Astrocyte of the spinal cord (primary cell): Measurements from ENCODE around the gene ARHGEF28.

Source experiments
- DNase-seq: peaks from one replicate; pipeline ENCODE4 v3.0.0; 2011; ENCODE audit warnings: low read depth, low spot score
- H3K4me3 ChIP-seq: 2 replicates; pipeline ENCODE4 v1.5.1; 2011; ENCODE audit warnings: low read depth, mild to moderate bottlenecking, low read length, moderate library complexity
- CTCF ChIP-seq: IDR thresholded peaks from 2 replicates; pipeline ENCODE4 v1.5.1; 2012; ENCODE audit warnings: low read depth, mild to moderate bottlenecking, low read length, inconsistent platforms
- in situ Hi-C: cut with HindIII; loops from 2 replicates; pipeline ENCODE4 v1.10.0; 2017; ENCODE audit warnings: low sequenced_read_pairs

Gene ARHGEF28

DNA sequence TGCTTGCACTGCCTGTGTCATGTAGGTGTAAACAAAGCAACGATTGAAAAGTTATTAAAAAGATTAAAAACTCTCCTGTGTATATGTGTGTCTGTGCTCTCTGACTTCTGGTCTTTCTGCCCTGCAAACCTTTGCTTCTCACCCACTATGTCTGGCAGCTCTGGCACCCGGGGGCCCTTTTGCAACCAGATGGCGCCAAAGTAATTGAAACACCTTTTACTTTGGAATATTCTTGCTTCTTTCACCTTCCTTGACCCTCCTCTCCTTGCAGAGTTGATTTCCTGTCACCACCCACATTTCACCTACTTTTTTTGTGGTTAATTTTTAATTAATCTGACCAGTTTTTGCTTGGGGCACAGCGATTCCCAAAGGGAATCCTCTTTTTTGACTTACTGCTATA is 275.5 kb downstream of the ARHGEF28 start:
- in situ Hi-C loops, result no loop called here
- DNase-seq, result no peak
- no peak overlapping the region for H3K4me3 ChIP-seq
- peak; percentile 27 for TF ChIP-seq CTCF

- DNase-seq, result peak; percentile 69
- peak; percentile 56 for TF ChIP-seq CTCF
- H3K4me3 ChIP-seq, result no peak overlapping the region
- in situ Hi-C loops, result no loop called here
Observed at GRCh38 chr5:73902327-73903051, 276.5 kb downstream of the ARHGEF28 start.

DNA sequence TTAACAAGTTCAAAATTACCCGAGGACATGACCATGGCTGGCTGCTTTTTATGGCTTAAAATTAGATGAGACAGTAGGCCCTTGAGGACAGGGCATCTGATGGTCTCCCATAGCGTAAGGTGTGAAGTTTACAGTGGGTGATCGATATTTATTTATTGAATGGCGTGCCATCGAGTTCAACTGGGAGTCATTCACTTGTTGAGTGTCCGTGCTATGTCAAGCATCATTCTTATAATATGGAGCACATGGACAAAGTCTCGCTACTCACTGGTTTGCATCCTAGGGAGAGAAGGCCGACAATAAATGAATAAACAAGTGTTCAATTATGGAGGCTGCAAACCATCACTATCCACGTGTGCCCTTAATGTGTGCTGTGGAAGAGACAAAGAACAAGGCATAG is 277.2 kb downstream of the ARHGEF28 start:
- in situ Hi-C loops, result no loop called here
- no peak for DNase-seq
- TF ChIP-seq CTCF, result no peak
- no peak overlapping the region for H3K4me3 ChIP-seq

GRCh38 chr5:73906277-73906676 is 280.3 kb downstream of the ARHGEF28 start:
- in situ Hi-C loops, result no loop called here
- no peak for TF ChIP-seq CTCF

DNA sequence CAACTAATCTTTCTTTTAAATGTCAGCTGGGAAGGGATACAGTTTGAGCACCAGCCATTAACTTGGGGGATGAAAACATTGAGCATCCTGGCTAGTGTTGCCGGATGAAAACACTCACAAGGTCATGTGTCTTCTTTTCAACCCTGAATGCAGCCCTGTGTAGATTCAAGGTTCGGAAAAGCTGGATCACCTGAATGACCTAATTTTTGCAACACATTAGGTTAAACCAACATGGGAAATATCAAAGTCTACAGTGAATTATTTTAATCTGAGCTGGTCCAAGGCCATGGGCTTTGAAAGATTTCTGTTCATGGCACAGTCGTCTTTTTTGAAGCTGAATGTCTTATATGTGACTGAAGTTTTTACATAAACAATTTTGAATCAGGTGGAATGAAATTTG is 281.2 kb downstream of the ARHGEF28 start:
- in situ Hi-C loops, result no loop called here
- H3K4me3 ChIP-seq, result no peak overlapping the region
- no peak for DNase-seq
- TF ChIP-seq CTCF, result no peak

More at GRCh38 chr5:73906277-73906676, 280.3 kb downstream of the ARHGEF28 start:
- DNase-seq, result no peak
- no peak overlapping the region for H3K4me3 ChIP-seq

GRCh38 chr5:73908395-73908794 is 282.4 kb downstream of the ARHGEF28 start:
- DNase-seq, result no peak
- no peak for TF ChIP-seq CTCF
- in situ Hi-C loops, result no loop called here

More at GRCh38 chr5:73908395-73908794, 282.4 kb downstream of the ARHGEF28 start:
- no peak overlapping the region for H3K4me3 ChIP-seq
